Measurements from ENCODE around the gene SOCS6. TPM values are rescaled to one million over a fixed set of nuclear protein-coding genes. Genes with fewer than 3 reads are reported as not detected.

The SOCS6 gene
- total RNA-seq, 1 donor from 2014 or later = 12.3 TPM

GRCh38 chr18:70310560-70311320, 21.9 kb downstream of the SOCS6 start:
- H3K4me3 ChIP-seq (ENCODE audit: low read depth, low read length) = no peak overlapping the region
- no peak for DNase-seq (ENCODE audit: low read depth)
- no peak for TF ChIP-seq CTCF (conservative IDR thresholded peaks at IDR 0.05; ENCODE audit: low read depth, low read length)

- no peak overlapping the region for H3K4me3 ChIP-seq (ENCODE audit: low read depth, low read length)
- TF ChIP-seq CTCF (conservative IDR thresholded peaks at IDR 0.05; ENCODE audit: low read depth, low read length) = no peak
- no peak for DNase-seq (ENCODE audit: low read depth)
Measured at GRCh38 chr18:70311726-70312125, 22.9 kb downstream of the SOCS6 start.

GRCh38 chr18:70313640-70314039, 24.8 kb downstream of the SOCS6 start:
- no peak overlapping the region for H3K4me3 ChIP-seq (ENCODE audit: low read depth, low read length)
- TF ChIP-seq CTCF (conservative IDR thresholded peaks at IDR 0.05; ENCODE audit: low read depth, low read length) = no peak
- no peak for DNase-seq (ENCODE audit: low read depth)

- TF ChIP-seq CTCF (conservative IDR thresholded peaks at IDR 0.05; ENCODE audit: low read depth, low read length) = no peak
- H3K4me3 ChIP-seq (ENCODE audit: low read depth, low read length) = no peak overlapping the region
- DNase-seq (ENCODE audit: low read depth) = no peak
Measured at GRCh38 chr18:70314151-70314782, 25.4 kb downstream of the SOCS6 start.

GRCh38 chr18:70319187-70319586, 30.3 kb downstream of the SOCS6 start:
- DNase-seq (ENCODE audit: low read depth) = no peak
- no peak overlapping the region for H3K4me3 ChIP-seq (ENCODE audit: low read depth, low read length)
- no peak for TF ChIP-seq CTCF (conservative IDR thresholded peaks at IDR 0.05; ENCODE audit: low read depth, low read length)

GRCh38 chr18:70321616-70322015, 32.8 kb downstream of the SOCS6 start:
- H3K4me3 ChIP-seq (ENCODE audit: low read depth, low read length) = no peak overlapping the region
- no peak for DNase-seq (ENCODE audit: low read depth)
- no peak for TF ChIP-seq CTCF (conservative IDR thresholded peaks at IDR 0.05; ENCODE audit: low read depth, low read length)

GRCh38 chr18:70322385-70322784, 33.5 kb downstream of the SOCS6 start:
- H3K4me3 ChIP-seq (ENCODE audit: low read depth, low read length) = peak overlapping the region; percentile 17
- no peak for TF ChIP-seq CTCF (conservative IDR thresholded peaks at IDR 0.05; ENCODE audit: low read depth, low read length)
- no peak for DNase-seq (ENCODE audit: low read depth)

All from epithelial cell of proximal tubule (primary cell).